HCT116 (cell line): ENCODE data around the gene TMEM138. TPM values are rescaled to one million over a fixed set of nuclear protein-coding genes. Genes with fewer than 3 reads are reported as not detected.

Source experiments
- ATAC-seq: fragments of 200-7000 bp; cut with Tn5 transposase; 2 replicates; pipeline ENCODE4 v1.9.1; 2020; ENCODE audit warnings: mild to moderate bottlenecking, moderate library complexity
- BruUV-seq: library from RNA; stranded (reverse); fragments of 400-500 nt; replicated peaks from 2 replicates; lab custom pipeline; 2021; lab: Mats Ljungman, UMichigan
- CTCF ChIA-PET: fragments of 300-600 bp; sonication (Branson Sonifier 250); formaldehyde crosslinking; loops from one replicate; lab custom pipeline; 2021; ENCODE audit warnings: antibody characterized with exemption; lab: Charles Lee
- POLR2A ChIA-PET: fragments of 300-600, 350-600 bp; sonication (Branson Sonifier 250); formaldehyde crosslinking; loops from one replicate; lab custom pipeline; 2021; ENCODE audit warnings: antibody characterized with exemption; lab: Charles Lee
- RAD21 ChIA-PET, 2 experiments: fragments of 300-600 bp; sonication (Branson Sonifier 250); formaldehyde crosslinking; loops; one replicate each; lab custom pipeline; 2023; ENCODE audit warnings: low total read pairs in 2 of 2; ENCODE audit not compliant: uncharacterized antibody in 2 of 2, unreplicated experiment in 2 of 2, low non-redundant PET in 1 of 2; lab: Charles Lee
- DNase-seq: peaks from one replicate; pipeline ENCODE4 v3.0.0-alpha.2; 2010; ENCODE audit warnings: low read depth, low spot score
- H2AFZ ChIP-seq: fragments of 200-600 bp; shearing (Covaris generic), sonication (generic); 2 replicates; pipeline ENCODE4 v1.6.1; 2017; ENCODE audit warnings: low read depth, mixed run types, mixed read lengths, antibody characterized with exemption, low read length; ENCODE audit not compliant: poor library complexity, severe bottlenecking
- H3K27ac ChIP-seq: 2 replicates; pipeline ENCODE4 v1.5.1; 2012; ENCODE audit warnings: low read depth, low read length
- H3K27me3 ChIP-seq: fragments of 200-600 bp; sonication (generic); 2 replicates; pipeline ENCODE4 v1.6.1; 2016; ENCODE audit warnings: mixed run types, low read length, mixed read lengths; ENCODE audit not compliant: insufficient read depth
- H3K36me3 ChIP-seq, 2 experiments: fragments of 200-500 bp in 1 of 2; fragments of 200-600 bp in 1 of 2; sonication (Bioruptor generic) in 1 of 2; sonication (generic) in 1 of 2; 2 replicates each; pipeline versions ENCODE4 v1.5.1 to v1.6.1; 2014 to 2016; ENCODE audit warnings: low read length in 2 of 2, inconsistent platforms in 1 of 2, mixed read lengths in 1 of 2, mixed run types in 1 of 2; ENCODE audit not compliant: insufficient read depth in 2 of 2, control insufficient read depth in 1 of 2
- H3K4me1 ChIP-seq, 2 experiments: fragments of 200-600 bp in 1 of 2; sonication (generic) in 1 of 2; 2 replicates each; pipeline versions ENCODE4 v1.5.1 to v1.6.1; 2012 to 2017; ENCODE audit warnings: low read length in 2 of 2, inconsistent platforms in 1 of 2, mild to moderate bottlenecking in 1 of 2, mixed read lengths in 1 of 2, mixed run types in 1 of 2, moderate library complexity in 1 of 2; ENCODE audit not compliant: insufficient read depth in 2 of 2, control insufficient read depth in 1 of 2
- H3K4me2 ChIP-seq: fragments of 200-600 bp; sonication (generic); 2 replicates; pipeline ENCODE4 v1.6.1; 2017; ENCODE audit warnings: mixed run types, low read length, mixed read lengths
- H3K4me3 ChIP-seq, 2 experiments: fragments of 200-600 bp in 1 of 2; sonication (generic) in 1 of 2; replicated peaks in 1 of 2; 2 replicates each; pipeline ENCODE4 v1.5.1; 2011 to 2016; ENCODE audit warnings: low read length in 2 of 2, control low read depth in 1 of 2, low read depth in 1 of 2, mild to moderate bottlenecking in 1 of 2, mixed read lengths in 1 of 2, mixed run types in 1 of 2
- H3K79me2 ChIP-seq: fragments of 200-600 bp; sonication (generic); 2 replicates; pipeline ENCODE4 v1.6.1; 2017; ENCODE audit warnings: mild to moderate bottlenecking, mixed run types, low read length, moderate library complexity, mixed read lengths; ENCODE audit not compliant: insufficient read depth
- H3K9ac ChIP-seq: fragments of 200-600 bp; sonication (generic); 2 replicates; pipeline ENCODE4 v1.6.1; 2016; ENCODE audit warnings: low read length, mixed read lengths
- H3K9me2 ChIP-seq: fragments of 200-600 bp; sonication (generic), shearing (Covaris generic); 2 replicates; pipeline ENCODE4 v1.6.1; 2017; ENCODE audit warnings: mixed run types, mild to moderate bottlenecking, moderate library complexity; ENCODE audit not compliant: insufficient read depth
- H3K9me3 ChIP-seq, 2 experiments: fragments of 200-500 bp in 1 of 2; fragments of 200-600 bp in 1 of 2; sonication (Bioruptor generic) in 1 of 2; sonication (generic) in 1 of 2; 2 replicates each; pipeline ENCODE4 v1.6.1; 2014 to 2017; ENCODE audit warnings: low read length in 2 of 2, mixed read lengths in 2 of 2, inconsistent platforms in 1 of 2, low read depth in 1 of 2, mild to moderate bottlenecking in 1 of 2, mixed run types in 1 of 2, moderate library complexity in 1 of 2; ENCODE audit not compliant: control insufficient read depth in 1 of 2, insufficient read depth in 1 of 2
- H4K20me1 ChIP-seq: fragments of 200-600 bp; sonication (generic), shearing (Covaris generic); 2 replicates; pipeline ENCODE4 v1.6.1; 2017; ENCODE audit warnings: mixed run types, mild to moderate bottlenecking, moderate library complexity; ENCODE audit not compliant: insufficient read depth
- CBX3 ChIP-seq: IDR thresholded peaks from 2 replicates; pipeline ENCODE4 v1.6.1; 2012; ENCODE audit warnings: low read depth
- CEBPB ChIP-seq: IDR thresholded peaks from 2 replicates; pipeline ENCODE4 v1.6.1; 2012; ENCODE audit warnings: low read depth
- EGR1 ChIP-seq: IDR thresholded peaks from 2 replicates; pipeline ENCODE4 v1.6.1; 2012; ENCODE audit warnings: low read depth
- EZH2 ChIP-seq: fragments of 200-600 bp; sonication (generic); IDR thresholded peaks from 2 replicates; pipeline ENCODE4 v1.6.1; 2017; ENCODE audit warnings: antibody characterized with exemption, mixed run types
- EZH2phosphoT487 ChIP-seq: fragments of 200-600 bp; IDR thresholded peaks from 2 replicates; pipeline ENCODE4 v1.6.1; 2018; ENCODE audit warnings: antibody characterized with exemption, borderline replicate concordance
- FOSL1 ChIP-seq: IDR thresholded peaks from 2 replicates; pipeline ENCODE4 v1.6.1; 2012; ENCODE audit warnings: low read depth
- JUND ChIP-seq: IDR thresholded peaks from 2 replicates; pipeline ENCODE4 v1.6.1; 2012
- POLR2A ChIP-seq: IDR thresholded peaks from 2 replicates; pipeline ENCODE4 v1.7.0; 2011; ENCODE audit warnings: borderline replicate concordance; ENCODE audit not compliant: insufficient read depth, insufficient read length; ENCODE audit errors: extremely low read depth
- POLR2AphosphoS5 ChIP-seq: IDR thresholded peaks from 2 replicates; pipeline ENCODE4 v1.6.1; 2011; ENCODE audit warnings: mild to moderate bottlenecking, low read depth, low read length, moderate library complexity
- RAD21 ChIP-seq: IDR thresholded peaks from 2 replicates; pipeline ENCODE4 v1.6.1; 2012; ENCODE audit warnings: low read depth, mild to moderate bottlenecking
- SIN3A ChIP-seq: IDR thresholded peaks from 2 replicates; pipeline ENCODE4 v1.6.1; 2012; ENCODE audit warnings: low read depth
- SP1 ChIP-seq: IDR thresholded peaks from 2 replicates; pipeline ENCODE4 v1.6.1; 2012; ENCODE audit warnings: low read depth
- SRF ChIP-seq: IDR thresholded peaks from 2 replicates; pipeline ENCODE4 v1.6.1; 2012; ENCODE audit warnings: low read depth
- TCF7L2 ChIP-seq: IDR thresholded peaks from 2 replicates; pipeline ENCODE4 v1.7.0; 2011; ENCODE audit warnings: borderline replicate concordance, inconsistent platforms; ENCODE audit not compliant: insufficient read depth, insufficient read length; ENCODE audit errors: extremely low read depth
- YY1 ChIP-seq: IDR thresholded peaks from 2 replicates; pipeline ENCODE4 v1.6.1; 2011; ENCODE audit warnings: low read length, low read depth, moderate library complexity, mild to moderate bottlenecking; ENCODE audit not compliant: insufficient replicate concordance; ENCODE audit errors: extremely low read depth
- ZFX ChIP-seq: fragments of 450-650 bp; IDR thresholded peaks from 2 replicates; pipeline ENCODE4 v1.6.1; 2017
- ZNF274 ChIP-seq: fragments of 200-500 bp; sonication (Bioruptor generic); IDR thresholded peaks from 2 replicates; pipeline ENCODE4 v1.6.1; 2014; ENCODE audit warnings: mild to moderate bottlenecking, low read depth, low read length, inconsistent platforms
- intact Hi-C: fragments of 100-400 bp; cut with micrococcal nuclease; formaldehyde crosslinking; loops from 2 replicates; pipeline ENCODE4 v1.10.0; 2022
- total RNA-seq: library from RNA; stranded (reverse); gene quantifications from one replicate; pipeline ENCODE4 v1.2.1, GENCODE V29; 2021; ENCODE audit not compliant: unreplicated experiment
- TF ChIP-seq, protein P1 (sequence below), 3 experiments: fragments of 200-600 bp in 1 of 3; sonication (generic) in 1 of 3; IDR thresholded peaks in 2 of 3; conservative IDR thresholded peaks in 1 of 3; 2 replicates each; pipeline ENCODE4 v1.5.1; 2012 to 2017; ENCODE audit warnings: low read depth in 2 of 3, low read length in 2 of 3, antibody characterized with exemption in 1 of 3, borderline replicate concordance in 1 of 3, control low read depth in 1 of 3, mild to moderate bottlenecking in 1 of 3, mixed read lengths in 1 of 3, mixed run types in 1 of 3, moderate library complexity in 1 of 3; ENCODE audit not compliant: insufficient read depth in 1 of 3
- TF ChIP-seq, protein P2 (sequence below): IDR thresholded peaks from 2 replicates; pipeline ENCODE4 v1.6.1; 2012
- TF ChIP-seq, protein P3 (sequence below): IDR thresholded peaks from 2 replicates; pipeline ENCODE4 v1.6.1; 2012

TMEM138 gene
- total RNA-seq, 1 experiment from 2014 or later: 45.0 TPM

DNA sequence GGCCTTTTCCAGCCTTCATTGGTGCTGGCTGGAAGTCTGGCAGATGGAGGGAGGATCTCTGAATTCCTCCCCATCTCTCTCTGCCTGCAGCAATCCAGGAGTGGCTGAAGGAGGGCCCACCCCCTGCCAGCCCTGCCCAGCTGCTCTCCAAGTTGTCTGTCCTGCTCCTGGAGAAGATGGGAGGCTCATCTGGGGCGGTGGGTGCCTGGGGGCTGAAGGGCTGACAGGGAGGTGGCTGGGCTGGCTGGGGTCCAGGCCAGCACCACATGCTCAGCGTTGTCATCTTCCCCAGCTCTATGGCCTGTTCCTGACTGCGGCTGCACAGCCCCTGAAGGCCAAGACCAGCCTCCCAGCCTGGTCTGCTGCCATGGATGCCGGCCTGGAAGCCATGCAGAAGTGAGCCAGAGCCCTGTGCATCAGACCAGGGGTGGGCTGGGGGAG lies 17.0 kb upstream of the TMEM138 start:
- Histone ChIP-seq H3K9me2 (no peaks in the 10 kb centered on the region), H3K27me3 (no peaks in the 10 kb centered on the region), H4K20me1 (no peaks in the 10 kb centered on the region), H3K9me3 (no peaks in the 10 kb centered on the region), H3K4me1 (no peaks in the 10 kb centered on the region), H3K27ac (no peak overlapping the region), H3K4me3 (no peak overlapping the region), H2AFZ (no peak overlapping the region), H3K36me3 (peaks cover 12 to 14% of the 10 kb centered on the region in 2 experiments; a peak in 2 of 4 replicates), H3K4me2 (no peak overlapping the region), H3K79me2 (no peaks in the 10 kb centered on the region), H3K9ac (no peak overlapping the region)
- no TSS peak for BruUV-seq
- ATAC-seq (0 out of 2 replicates have a peak, but pooled peaks have one; percentile 9), DNase-seq (no peak)
- RAD21 ChIA-PET: no interaction called here
- TF ChIP-seq, protein P1, sequence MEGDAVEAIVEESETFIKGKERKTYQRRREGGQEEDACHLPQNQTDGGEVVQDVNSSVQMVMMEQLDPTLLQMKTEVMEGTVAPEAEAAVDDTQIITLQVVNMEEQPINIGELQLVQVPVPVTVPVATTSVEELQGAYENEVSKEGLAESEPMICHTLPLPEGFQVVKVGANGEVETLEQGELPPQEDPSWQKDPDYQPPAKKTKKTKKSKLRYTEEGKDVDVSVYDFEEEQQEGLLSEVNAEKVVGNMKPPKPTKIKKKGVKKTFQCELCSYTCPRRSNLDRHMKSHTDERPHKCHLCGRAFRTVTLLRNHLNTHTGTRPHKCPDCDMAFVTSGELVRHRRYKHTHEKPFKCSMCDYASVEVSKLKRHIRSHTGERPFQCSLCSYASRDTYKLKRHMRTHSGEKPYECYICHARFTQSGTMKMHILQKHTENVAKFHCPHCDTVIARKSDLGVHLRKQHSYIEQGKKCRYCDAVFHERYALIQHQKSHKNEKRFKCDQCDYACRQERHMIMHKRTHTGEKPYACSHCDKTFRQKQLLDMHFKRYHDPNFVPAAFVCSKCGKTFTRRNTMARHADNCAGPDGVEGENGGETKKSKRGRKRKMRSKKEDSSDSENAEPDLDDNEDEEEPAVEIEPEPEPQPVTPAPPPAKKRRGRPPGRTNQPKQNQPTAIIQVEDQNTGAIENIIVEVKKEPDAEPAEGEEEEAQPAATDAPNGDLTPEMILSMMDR (IDR thresholded peaks at IDR 0.05 in 2 of 3, conservative IDR thresholded peaks at IDR 0.05 in 1 of 3; ENCODE audit: borderline replicate concordance in 1 of 3, insufficient read depth in 1 of 3, low read depth in 2 of 3, low read length in 2 of 3): no peak
- TF ChIP-seq POLR2A (no peak), TCF7L2 (no peak), EZH2 (no peak), SP1 (no peak), ZFX (no peak), SIN3A (no peak), EGR1 (no peak), POLR2AphosphoS5 (no peak), SRF (no peak), YY1 (no peak), JUND (no peak), ZNF274 (no peak), CEBPB (no peak), EZH2phosphoT487 (no peak), CBX3 (no peak), RAD21 (no peak), FOSL1 (no peak)
- TF ChIP-seq, protein P2, sequence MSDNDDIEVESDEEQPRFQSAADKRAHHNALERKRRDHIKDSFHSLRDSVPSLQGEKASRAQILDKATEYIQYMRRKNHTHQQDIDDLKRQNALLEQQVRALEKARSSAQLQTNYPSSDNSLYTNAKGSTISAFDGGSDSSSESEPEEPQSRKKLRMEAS: no peak
- TF ChIP-seq, protein P3, sequence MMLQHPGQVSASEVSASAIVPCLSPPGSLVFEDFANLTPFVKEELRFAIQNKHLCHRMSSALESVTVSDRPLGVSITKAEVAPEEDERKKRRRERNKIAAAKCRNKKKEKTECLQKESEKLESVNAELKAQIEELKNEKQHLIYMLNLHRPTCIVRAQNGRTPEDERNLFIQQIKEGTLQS: no peak
- POLR2A ChIA-PET: no interaction called here
- CTCF ChIA-PET: no interaction called here
- intact Hi-C loops: no loop called here
